ENCODE results near the gene ZNF211. TPM values are rescaled to one million over a fixed set of nuclear protein-coding genes. Genes with fewer than 3 reads are reported as not detected.

The ZNF211 gene
- total RNA-seq = 23.9 TPM
- polyA plus RNA-seq = 10 to 100 TPM; 19.4 to 22.8 (median 22.1) TPM

- peak within 1 kb of the TSS; percentile 79 for H3K4me3 ChIP-seq (ENCODE audit: low read depth, low read length)
- peaks cover 41% of the 10 kb centered on the region for H3K36me3 ChIP-seq (ENCODE audit: control insufficient read depth, insufficient read depth, low read length)
- Mint-ChIP-seq H3K27me3 (no peaks in the 10 kb centered on the region), H3K4me3 (peak within 1 kb of the TSS; percentile 95 to 98 (median 98)), H3K36me3 (peaks cover 44% of the 10 kb centered on the region), H3K4me1 (peaks cover 17 to 28% (median 21%) of the 10 kb centered on the region in 4 donors), H3K9me3 (peaks cover 0 to 43% (median 19%) of the 10 kb centered on the region in 7 donors), H3K27ac (peak within 1 kb of the TSS; percentile 91 to 94 (median 91))
- peak; percentile 80 to 95 (median 87) for DNase-seq
- H3K27ac ChIP-seq (ENCODE audit: insufficient read depth, low read length, poor library complexity, severe bottlenecking) = peak within 1 kb of the TSS; percentile 78
- peak; percentile 100 for ATAC-seq (ENCODE audit: low read depth in 2 of 2)
- no peaks in the 10 kb centered on the region for H3K27me3 ChIP-seq (ENCODE audit: control insufficient read depth, insufficient read depth, low read length)
- peaks cover 15% of the 10 kb centered on the region for H3K4me1 ChIP-seq (ENCODE audit: control insufficient read depth, insufficient read depth, low read length, poor library complexity, severe bottlenecking)
- H3K9me3 ChIP-seq (ENCODE audit: control insufficient read depth in 2 of 2, low read length in 2 of 2) = peaks cover 43 to 45% of the 10 kb centered on the region in 2 experiments
Measured at GRCh38 chr19:57632987-57633831, at the start of gene ZNF211. TSS of gene ZNF211 (plus strand) at chr19:57633168. CDS start at chr19:57633347, 179 bp downstream.

GRCh38 chr19:57583521-57584416, 49.2 kb upstream of the ZNF211 start, which contains the start of gene ZIK1:
TSS of gene ZIK1 (plus strand) at chr19:57584145. CDS start at chr19:57584357, 212 bp downstream.
- peak within 1 kb of the TSS; percentile 79 to 94 (median 89) for H3K27ac Mint-ChIP-seq
- peak; percentile 81 to 96 (median 88) for DNase-seq
- Histone ChIP-seq H3K9me3 (ENCODE audit: control insufficient read depth in 2 of 2, low read length in 2 of 2) (peaks cover 30 to 63% of the 10 kb centered on the region in 2 experiments), H3K36me3 (ENCODE audit: control insufficient read depth, insufficient read depth, low read length) (peaks cover 17% of the 10 kb centered on the region), H3K27me3 (ENCODE audit: control insufficient read depth, insufficient read depth, low read length) (no peaks in the 10 kb centered on the region), H3K4me3 (ENCODE audit: low read depth, low read length) (peak within 1 kb of the TSS; percentile 57), H3K4me1 (ENCODE audit: control insufficient read depth, insufficient read depth, low read length, poor library complexity, severe bottlenecking) (peaks cover 18% of the 10 kb centered on the region), H3K27ac (ENCODE audit: insufficient read depth, low read length, poor library complexity, severe bottlenecking) (peak within 1 kb of the TSS; percentile 52)
- H3K9me3 Mint-ChIP-seq = peaks cover 0 to 68% (median 19%) of the 10 kb centered on the region in 7 donors
- H3K36me3 Mint-ChIP-seq = peaks cover 42% of the 10 kb centered on the region
- H3K27me3 Mint-ChIP-seq = no peaks in the 10 kb centered on the region
- peak; percentile 90 for ATAC-seq (ENCODE audit: low read depth in 2 of 2)
- H3K4me3 Mint-ChIP-seq = peak within 1 kb of the TSS; percentile 89 to 98 (median 95)
- H3K4me1 Mint-ChIP-seq = peaks cover 10 to 34% (median 18%) of the 10 kb centered on the region in 4 donors

GRCh38 chr19:57587529-57587928, 45.4 kb upstream of the ZNF211 start:
- Histone ChIP-seq H3K4me1 (ENCODE audit: control insufficient read depth, insufficient read depth, low read length, poor library complexity, severe bottlenecking) (peaks cover 13% of the 10 kb centered on the region), H3K36me3 (ENCODE audit: control insufficient read depth, insufficient read depth, low read length) (peaks cover 40% of the 10 kb centered on the region), H3K27me3 (ENCODE audit: control insufficient read depth, insufficient read depth, low read length) (no peaks in the 10 kb centered on the region), H3K4me3 (ENCODE audit: low read depth, low read length) (no peak overlapping the region), H3K9me3 (ENCODE audit: control insufficient read depth in 2 of 2, low read length in 2 of 2) (peaks cover 66 to 89% of the 10 kb centered on the region in 2 experiments), H3K27ac (ENCODE audit: insufficient read depth, low read length, poor library complexity, severe bottlenecking) (no peak overlapping the region)
- peaks cover 61% of the 10 kb centered on the region for H3K36me3 Mint-ChIP-seq
- peaks cover 0 to 88% (median 41%) of the 10 kb centered on the region in 7 donors for H3K9me3 Mint-ChIP-seq
- peak overlapping the region in 1 of 4 donors; percentile 29 for H3K4me3 Mint-ChIP-seq
- H3K4me1 Mint-ChIP-seq = peaks cover 5 to 25% (median 15%) of the 10 kb centered on the region in 4 donors
- DNase-seq (no peak), ATAC-seq (ENCODE audit: low read depth in 2 of 2) (no peak)
- no peak overlapping the region for H3K27ac Mint-ChIP-seq
- H3K27me3 Mint-ChIP-seq = no peaks in the 10 kb centered on the region

GRCh38 chr19:57599377-57599760, 33.6 kb upstream of the ZNF211 start:
- Histone ChIP-seq H3K9me3 (ENCODE audit: control insufficient read depth in 2 of 2, low read length in 2 of 2) (peaks cover 26 to 45% of the 10 kb centered on the region in 2 experiments), H3K27ac (ENCODE audit: insufficient read depth, low read length, poor library complexity, severe bottlenecking) (no peak overlapping the region), H3K27me3 (ENCODE audit: control insufficient read depth, insufficient read depth, low read length) (no peaks in the 10 kb centered on the region), H3K4me3 (ENCODE audit: low read depth, low read length) (peak overlapping the region; percentile 73), H3K4me1 (ENCODE audit: control insufficient read depth, insufficient read depth, low read length, poor library complexity, severe bottlenecking) (peaks cover 13% of the 10 kb centered on the region), H3K36me3 (ENCODE audit: control insufficient read depth, insufficient read depth, low read length) (peaks cover 20% of the 10 kb centered on the region)
- no peaks in the 10 kb centered on the region for H3K27me3 Mint-ChIP-seq
- no peak for ATAC-seq (ENCODE audit: low read depth in 2 of 2)
- H3K27ac Mint-ChIP-seq = peak overlapping the region; percentile 15 to 84 (median 59)
- peak overlapping the region; percentile 58 to 90 (median 89) for H3K4me3 Mint-ChIP-seq
- H3K4me1 Mint-ChIP-seq = peaks cover 8 to 31% (median 13%) of the 10 kb centered on the region in 4 donors
- DNase-seq = no peak
- peaks cover 6 to 40% (median 33%) of the 10 kb centered on the region in 7 donors for H3K9me3 Mint-ChIP-seq
- H3K36me3 Mint-ChIP-seq = peaks cover 34% of the 10 kb centered on the region

GRCh38 chr19:57599761-57600383, 33.1 kb upstream of the ZNF211 start, which contains the start of gene ZNF530:
TSS of gene ZNF530 (plus strand) at chr19:57599885. CDS start at chr19:57604346, 4,461 bp downstream.
- Mint-ChIP-seq H3K36me3 (peaks cover 39% of the 10 kb centered on the region), H3K4me1 (peaks cover 8 to 31% (median 13%) of the 10 kb centered on the region in 4 donors), H3K9me3 (peaks cover 8 to 43% (median 35%) of the 10 kb centered on the region in 7 donors), H3K4me3 (peak within 1 kb of the TSS; percentile 58 to 90 (median 89)), H3K27ac (peak within 1 kb of the TSS; percentile 16 to 84 (median 59)), H3K27me3 (no peaks in the 10 kb centered on the region)
- Histone ChIP-seq H3K4me3 (ENCODE audit: low read depth, low read length) (peak within 1 kb of the TSS; percentile 73), H3K27me3 (ENCODE audit: control insufficient read depth, insufficient read depth, low read length) (no peaks in the 10 kb centered on the region), H3K4me1 (ENCODE audit: control insufficient read depth, insufficient read depth, low read length, poor library complexity, severe bottlenecking) (peaks cover 13% of the 10 kb centered on the region), H3K9me3 (ENCODE audit: control insufficient read depth in 2 of 2, low read length in 2 of 2) (peaks cover 27 to 50% of the 10 kb centered on the region in 2 experiments), H3K36me3 (ENCODE audit: control insufficient read depth, insufficient read depth, low read length) (peaks cover 25% of the 10 kb centered on the region), H3K27ac (ENCODE audit: insufficient read depth, low read length, poor library complexity, severe bottlenecking) (peak within 1 kb of the TSS; percentile 38)
- peak; percentile 93 to 97 for ATAC-seq (ENCODE audit: low read depth in 2 of 2)
- peak; percentile 71 to 93 (median 77) for DNase-seq

GRCh38 chr19:57606931-57607330, 26.0 kb upstream of the ZNF211 start:
- Mint-ChIP-seq H3K4me1 (peaks cover 0 to 4% (median 0%) of the 10 kb centered on the region in 4 donors), H3K27me3 (no peaks in the 10 kb centered on the region), H3K9me3 (peaks cover 5 to 70% (median 26%) of the 10 kb centered on the region in 7 donors), H3K4me3 (no peak overlapping the region), H3K36me3 (peaks cover 53% of the 10 kb centered on the region), H3K27ac (no peak overlapping the region)
- no peaks in the 10 kb centered on the region for H3K4me1 ChIP-seq (ENCODE audit: control insufficient read depth, insufficient read depth, low read length, poor library complexity, severe bottlenecking)
- H3K27ac ChIP-seq (ENCODE audit: insufficient read depth, low read length, poor library complexity, severe bottlenecking) = no peak overlapping the region
- DNase-seq (no peak), ATAC-seq (ENCODE audit: low read depth in 2 of 2) (no peak)
- peaks cover 61 to 95% of the 10 kb centered on the region in 2 experiments for H3K9me3 ChIP-seq (ENCODE audit: control insufficient read depth in 2 of 2, low read length in 2 of 2)
- no peaks in the 10 kb centered on the region for H3K27me3 ChIP-seq (ENCODE audit: control insufficient read depth, insufficient read depth, low read length)
- no peak overlapping the region for H3K4me3 ChIP-seq (ENCODE audit: low read depth, low read length)
- H3K36me3 ChIP-seq (ENCODE audit: control insufficient read depth, insufficient read depth, low read length) = peaks cover 45% of the 10 kb centered on the region

Data from CD4-positive, CD25-positive, alpha-beta regulatory T cell (primary cell).